ENCODE measurements around the gene LMOD1. TPM values are rescaled to one million over a fixed set of nuclear protein-coding genes. Genes with fewer than 3 reads are reported as not detected.

The LMOD1 gene
- total and polyA plus RNA-seq, 11 donors = 4.6 to 24.9 (median 10.0) TPM

DNA sequence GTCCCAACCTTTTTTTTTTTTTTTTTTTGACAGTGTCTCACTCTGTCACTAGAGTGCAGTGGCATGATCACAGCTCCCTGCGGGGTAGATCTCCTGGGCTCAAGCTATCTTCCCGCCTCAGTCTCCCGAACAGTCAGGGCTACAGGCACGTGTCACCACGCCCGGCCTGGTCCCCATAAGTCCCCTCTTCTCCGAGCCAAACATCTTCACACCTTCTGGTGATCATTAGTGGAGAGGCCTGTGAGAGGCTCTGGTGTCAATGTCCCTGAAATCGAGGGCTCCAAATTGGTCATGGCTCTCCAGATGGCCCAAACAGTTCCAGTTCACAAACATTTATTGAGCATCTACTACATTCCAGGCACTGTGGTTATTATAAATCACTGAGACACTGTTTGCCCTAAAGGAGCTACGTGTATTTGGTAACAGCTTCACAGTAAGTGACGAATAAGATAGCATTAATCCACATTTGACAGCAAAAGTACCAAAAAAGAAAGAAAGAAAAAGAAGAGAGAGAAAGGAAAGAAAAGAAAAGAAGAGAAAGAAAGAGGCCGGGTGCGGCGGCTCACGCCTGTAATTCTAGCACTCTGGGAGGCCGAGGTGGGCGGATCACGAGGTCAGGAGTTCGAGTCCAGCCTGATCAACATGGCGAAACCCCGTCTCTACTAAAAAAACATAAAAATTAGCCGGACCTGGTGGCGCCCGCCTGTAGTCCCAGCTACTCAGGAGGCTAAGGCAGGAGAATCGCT lies 8.1 kb upstream of the LMOD1 start:
- TF ChIP-seq, protein P1, sequence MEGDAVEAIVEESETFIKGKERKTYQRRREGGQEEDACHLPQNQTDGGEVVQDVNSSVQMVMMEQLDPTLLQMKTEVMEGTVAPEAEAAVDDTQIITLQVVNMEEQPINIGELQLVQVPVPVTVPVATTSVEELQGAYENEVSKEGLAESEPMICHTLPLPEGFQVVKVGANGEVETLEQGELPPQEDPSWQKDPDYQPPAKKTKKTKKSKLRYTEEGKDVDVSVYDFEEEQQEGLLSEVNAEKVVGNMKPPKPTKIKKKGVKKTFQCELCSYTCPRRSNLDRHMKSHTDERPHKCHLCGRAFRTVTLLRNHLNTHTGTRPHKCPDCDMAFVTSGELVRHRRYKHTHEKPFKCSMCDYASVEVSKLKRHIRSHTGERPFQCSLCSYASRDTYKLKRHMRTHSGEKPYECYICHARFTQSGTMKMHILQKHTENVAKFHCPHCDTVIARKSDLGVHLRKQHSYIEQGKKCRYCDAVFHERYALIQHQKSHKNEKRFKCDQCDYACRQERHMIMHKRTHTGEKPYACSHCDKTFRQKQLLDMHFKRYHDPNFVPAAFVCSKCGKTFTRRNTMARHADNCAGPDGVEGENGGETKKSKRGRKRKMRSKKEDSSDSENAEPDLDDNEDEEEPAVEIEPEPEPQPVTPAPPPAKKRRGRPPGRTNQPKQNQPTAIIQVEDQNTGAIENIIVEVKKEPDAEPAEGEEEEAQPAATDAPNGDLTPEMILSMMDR (IDR thresholded peaks at IDR 0.05) = no peak
- Histone ChIP-seq H3K9me3 (no peaks in the 10 kb centered on the region), H3K4me3 (peak overlapping the region; percentile 64 to 95 (median 78)), H3K4me1 (peaks cover 0 to 23% (median 11%) of the 10 kb centered on the region in 12 donors), H3K36me3 (peaks cover 0 to 26% (median 22%) of the 10 kb centered on the region in 9 donors), H3K27me3 (no peaks in the 10 kb centered on the region), H3K27ac (peak overlapping the region; percentile 42 to 91 (median 81))
- intact Hi-C loops (cut with DNase I) = loop anchor here in 6 of 10 donors (2.0 to 5.0 kb wide), 4 partner anchors 28 to 66 kb away; partner anchors contain the start of genes RNPEP (in 1 of the 6) and SHISA4 (in 1 of the 6)
- 55 to 64% (median 57%) methylated on average over 24 of the region's 24 CpGs for WGBS, 4 donors
- DNase-seq (no peak), ATAC-seq (no peak)

- Histone ChIP-seq H3K4me1 (peaks cover 0 to 16% (median 6%) of the 10 kb centered on the region in 12 donors), H3K4me3 (no peak overlapping the region), H3K27me3 (peaks cover 0 to 35% (median 0%) of the 10 kb centered on the region in 9 donors), H3K27ac (peak overlapping the region in 7 of 12 donors; percentile 14 to 72 (median 43)), H3K36me3 (no peaks in the 10 kb centered on the region), H3K9me3 (no peaks in the 10 kb centered on the region)
- ATAC-seq = no peak
- intact Hi-C loops (cut with DNase I) = loop anchor here in 2 of 10 donors (5.0 to 10.0 kb wide), 2 partner anchors 52 to 55 kb away; no protein-coding TSS in a partner anchor
- TF ChIP-seq, protein P1 (IDR thresholded peaks at IDR 0.05) = no peak
- TF ChIP-seq POLR2A (IDR thresholded peaks at IDR 0.05) = no peak
- DNase-seq = no peak
Measured at GRCh38 chr1:201949491-201949890, 3.1 kb upstream of the LMOD1 start.

DNA sequence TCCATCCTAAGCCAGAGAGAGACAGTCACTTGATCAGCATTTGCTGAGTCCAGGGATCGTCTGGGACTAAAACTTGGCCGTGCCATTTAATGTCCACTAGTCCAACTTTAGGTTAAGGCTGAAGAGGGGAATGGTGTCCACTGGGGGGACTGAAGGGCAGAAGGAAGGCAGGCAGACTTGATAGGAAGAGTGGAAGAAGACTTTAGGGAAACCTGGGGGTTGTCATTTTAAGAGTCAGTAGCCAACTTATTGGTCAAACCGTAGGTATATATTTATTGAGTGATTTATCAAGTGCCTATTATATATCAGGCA lies 1.3 kb upstream of the LMOD1 start:
- peak overlapping the region in 2 of 12 donors; percentile 61 to 81 for H3K4me3 ChIP-seq
- WGBS, 4 donors = 59 to 73% (median 71%) methylated on average over 3 of the region's 3 CpGs

GRCh38 chr1:201945863-201946223 lies 505 bp downstream of the LMOD1 start:
- ATAC-seq = peak; percentile 4 to 16 (median 8)

More for the DNA sequence above, 1.3 kb upstream of the LMOD1 start:
- peak overlapping the region in 8 of 12 donors; percentile 14 to 89 (median 58) for H3K27ac ChIP-seq
- H3K9me3 ChIP-seq = no peaks in the 10 kb centered on the region
- TF ChIP-seq, protein P1 (IDR thresholded peaks at IDR 0.05) = no peak
- TF ChIP-seq POLR2A (IDR thresholded peaks at IDR 0.05) = no peak
- no peak for ATAC-seq
- intact Hi-C loops (cut with DNase I) = loop anchor here in 3 of 10 donors (2.0 to 10.0 kb wide), 3 partner anchors 45 to 53 kb away; no protein-coding TSS in a partner anchor
- no peaks in the 10 kb centered on the region for H3K36me3 ChIP-seq
- DNase-seq = no peak
- H3K4me1 ChIP-seq = peaks cover 0 to 16% (median 4%) of the 10 kb centered on the region in 12 donors
- H3K27me3 ChIP-seq = peaks cover 0 to 35% (median 0%) of the 10 kb centered on the region in 9 donors

More at GRCh38 chr1:201945863-201946223, 505 bp downstream of the LMOD1 start:
- peaks cover 0 to 35% (median 0%) of the 10 kb centered on the region in 9 donors for H3K27me3 ChIP-seq
- no peak for DNase-seq
- WGBS, 4 donors = 19 to 26% (median 24%) methylated on average over 10 of the region's 10 CpGs
- intact Hi-C loops (cut with DNase I) = loop anchor here in 3 of 10 donors (2.0 to 10.0 kb wide), 3 partner anchors 43 to 51 kb away; no protein-coding TSS in a partner anchor
- TF ChIP-seq, protein P1 (IDR thresholded peaks at IDR 0.05) = no peak
- TF ChIP-seq POLR2A (IDR thresholded peaks at IDR 0.05) = no peak
- peak overlapping the region in 9 of 12 donors; percentile 28 to 89 (median 61) for H3K27ac ChIP-seq
- H3K4me3 ChIP-seq = peak overlapping the region; percentile 26 to 81 (median 54)
- peaks cover 0 to 25% (median 4%) of the 10 kb centered on the region in 12 donors for H3K4me1 ChIP-seq
- no peaks in the 10 kb centered on the region for H3K9me3 ChIP-seq
- H3K36me3 ChIP-seq = no peaks in the 10 kb centered on the region

All from heart left ventricle (tissue), 16 donors.